ENCODE measurements around the gene ISM2.

The ISM2 gene

DNA sequence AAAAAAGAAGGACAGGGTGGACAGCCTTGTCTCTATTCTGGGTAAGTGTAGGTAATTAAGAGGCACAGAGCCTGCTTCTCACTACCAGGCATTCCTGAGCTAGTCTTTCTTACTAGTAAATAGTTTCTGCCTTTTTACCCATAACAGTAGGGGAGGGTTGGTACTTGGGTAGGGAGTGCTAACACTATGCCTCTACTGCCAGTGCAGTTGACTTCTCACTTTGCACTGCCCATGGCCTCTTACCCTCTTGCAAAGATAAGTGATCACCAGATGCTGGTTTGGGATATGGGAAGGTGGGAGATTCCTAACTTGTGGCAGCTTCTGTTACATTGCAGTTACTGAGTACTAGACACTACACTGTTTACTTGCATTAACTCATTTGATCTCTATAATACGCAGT, 29.1 kb downstream of the ISM2 start:
- Histone ChIP-seq H3K27me3 (ENCODE audit: insufficient read depth, low read depth, severe bottlenecking) (no peaks in the 10 kb centered on the region), H3K4me3 (ENCODE audit: low read depth, low read length) (no peak overlapping the region), H3K27ac (no peak overlapping the region), H3K9me3 (ENCODE audit: severe bottlenecking) (no peaks in the 10 kb centered on the region), H3K36me3 (peaks cover 48% of the 10 kb centered on the region)
- TF ChIP-seq, protein P1, sequence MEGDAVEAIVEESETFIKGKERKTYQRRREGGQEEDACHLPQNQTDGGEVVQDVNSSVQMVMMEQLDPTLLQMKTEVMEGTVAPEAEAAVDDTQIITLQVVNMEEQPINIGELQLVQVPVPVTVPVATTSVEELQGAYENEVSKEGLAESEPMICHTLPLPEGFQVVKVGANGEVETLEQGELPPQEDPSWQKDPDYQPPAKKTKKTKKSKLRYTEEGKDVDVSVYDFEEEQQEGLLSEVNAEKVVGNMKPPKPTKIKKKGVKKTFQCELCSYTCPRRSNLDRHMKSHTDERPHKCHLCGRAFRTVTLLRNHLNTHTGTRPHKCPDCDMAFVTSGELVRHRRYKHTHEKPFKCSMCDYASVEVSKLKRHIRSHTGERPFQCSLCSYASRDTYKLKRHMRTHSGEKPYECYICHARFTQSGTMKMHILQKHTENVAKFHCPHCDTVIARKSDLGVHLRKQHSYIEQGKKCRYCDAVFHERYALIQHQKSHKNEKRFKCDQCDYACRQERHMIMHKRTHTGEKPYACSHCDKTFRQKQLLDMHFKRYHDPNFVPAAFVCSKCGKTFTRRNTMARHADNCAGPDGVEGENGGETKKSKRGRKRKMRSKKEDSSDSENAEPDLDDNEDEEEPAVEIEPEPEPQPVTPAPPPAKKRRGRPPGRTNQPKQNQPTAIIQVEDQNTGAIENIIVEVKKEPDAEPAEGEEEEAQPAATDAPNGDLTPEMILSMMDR (IDR thresholded peaks at IDR 0.05; ENCODE audit: low read depth, low read length): no peak
- DNase-seq: no peak

DNA sequence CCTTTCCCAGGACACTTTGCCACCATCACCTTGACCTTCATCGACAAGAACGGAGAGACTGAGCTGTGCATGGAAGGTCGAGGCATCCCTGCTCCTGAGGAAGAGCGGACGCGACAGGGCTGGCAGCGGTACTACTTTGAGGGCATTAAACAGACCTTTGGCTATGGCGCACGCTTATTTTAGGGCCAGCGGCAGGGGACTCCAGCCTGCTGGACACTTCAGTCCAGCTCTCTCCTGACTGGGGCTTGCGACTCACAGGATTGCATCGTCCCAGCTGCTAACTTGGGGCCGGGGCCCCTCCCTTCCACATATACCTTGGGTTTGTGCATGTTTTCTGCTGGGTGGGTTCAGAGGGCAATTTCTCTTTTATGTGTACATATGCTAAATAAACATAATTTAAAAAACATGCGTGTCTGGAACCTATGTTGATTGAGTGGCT, 29.5 kb downstream of the ISM2 start:
- Histone ChIP-seq H3K27ac (no peak overlapping the region), H3K4me3 (ENCODE audit: low read depth, low read length) (no peak overlapping the region), H3K9me3 (ENCODE audit: severe bottlenecking) (no peaks in the 10 kb centered on the region), H3K36me3 (peaks cover 52% of the 10 kb centered on the region), H3K27me3 (ENCODE audit: insufficient read depth, low read depth, severe bottlenecking) (no peaks in the 10 kb centered on the region)
- no peak for DNase-seq
- TF ChIP-seq, protein P1 (IDR thresholded peaks at IDR 0.05; ENCODE audit: low read depth, low read length): no peak

DNA sequence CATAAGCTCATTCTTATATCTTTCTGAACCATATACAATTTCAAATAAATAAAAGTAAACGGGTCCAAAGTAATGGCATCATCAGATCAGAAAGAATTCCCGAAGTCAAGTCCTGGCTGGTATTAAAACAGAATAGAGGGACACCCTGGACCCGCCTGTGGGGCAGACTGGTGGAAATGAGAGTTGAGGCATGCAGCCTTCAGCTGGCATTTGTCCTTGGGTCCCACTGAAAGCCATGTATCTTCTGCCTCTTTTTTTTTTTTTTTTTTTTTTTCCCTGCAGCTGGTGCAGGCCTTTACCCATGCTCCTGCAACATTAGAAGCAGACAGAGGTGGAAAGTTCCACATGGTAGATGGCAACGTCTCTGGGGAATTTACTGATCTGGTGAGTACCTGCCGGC, 30.8 kb downstream of the ISM2 start:
- Histone ChIP-seq H3K27ac (no peak overlapping the region), H3K9me3 (ENCODE audit: severe bottlenecking) (no peaks in the 10 kb centered on the region), H3K4me3 (ENCODE audit: low read depth, low read length) (no peak overlapping the region), H3K27me3 (ENCODE audit: insufficient read depth, low read depth, severe bottlenecking) (no peaks in the 10 kb centered on the region), H3K36me3 (peaks cover 65% of the 10 kb centered on the region)
- TF ChIP-seq, protein P1 (IDR thresholded peaks at IDR 0.05; ENCODE audit: low read depth, low read length): no peak
- no peak for DNase-seq

DNA sequence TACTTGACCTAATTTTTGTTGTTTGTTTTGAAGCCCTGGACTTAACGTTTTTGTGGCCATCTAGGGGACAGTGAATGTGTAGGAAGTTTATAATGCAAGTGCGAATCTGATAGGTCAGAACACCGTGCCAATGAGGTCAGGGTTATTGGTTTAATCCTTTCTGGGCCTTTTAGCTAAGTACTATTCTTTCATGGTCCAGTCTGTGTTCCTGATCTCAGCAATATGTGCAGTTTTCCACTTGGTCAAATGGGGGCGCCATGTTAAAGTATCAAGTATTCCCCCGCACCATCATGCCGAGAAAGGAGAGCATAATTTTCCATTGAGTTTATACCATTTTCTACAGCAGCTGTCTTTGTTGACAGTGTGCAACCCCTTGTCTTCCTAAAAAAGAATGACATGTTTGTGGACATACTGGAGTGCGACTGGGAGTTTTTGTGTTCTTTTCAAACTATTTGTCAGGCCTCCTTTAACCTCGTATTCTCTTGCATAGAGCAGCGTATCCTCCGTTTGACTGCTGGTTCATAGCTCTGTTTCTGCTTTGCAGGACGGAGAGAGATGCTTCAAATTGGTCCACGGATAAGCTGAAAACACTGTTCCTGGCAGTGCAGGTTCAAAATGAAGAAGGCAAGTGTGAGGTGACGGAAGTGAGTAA, 39.4 kb downstream of the ISM2 start:
- Histone ChIP-seq H3K4me3 (ENCODE audit: low read depth, low read length) (peak overlapping the region; percentile 87), H3K27me3 (ENCODE audit: insufficient read depth, low read depth, severe bottlenecking) (no peaks in the 10 kb centered on the region), H3K9me3 (ENCODE audit: severe bottlenecking) (no peaks in the 10 kb centered on the region), H3K27ac (peak overlapping the region; percentile 97), H3K36me3 (peaks cover 48% of the 10 kb centered on the region)
- peak; percentile 81 for DNase-seq
- TF ChIP-seq, protein P1 (IDR thresholded peaks at IDR 0.05; ENCODE audit: low read depth, low read length): peak; percentile 62

DNA sequence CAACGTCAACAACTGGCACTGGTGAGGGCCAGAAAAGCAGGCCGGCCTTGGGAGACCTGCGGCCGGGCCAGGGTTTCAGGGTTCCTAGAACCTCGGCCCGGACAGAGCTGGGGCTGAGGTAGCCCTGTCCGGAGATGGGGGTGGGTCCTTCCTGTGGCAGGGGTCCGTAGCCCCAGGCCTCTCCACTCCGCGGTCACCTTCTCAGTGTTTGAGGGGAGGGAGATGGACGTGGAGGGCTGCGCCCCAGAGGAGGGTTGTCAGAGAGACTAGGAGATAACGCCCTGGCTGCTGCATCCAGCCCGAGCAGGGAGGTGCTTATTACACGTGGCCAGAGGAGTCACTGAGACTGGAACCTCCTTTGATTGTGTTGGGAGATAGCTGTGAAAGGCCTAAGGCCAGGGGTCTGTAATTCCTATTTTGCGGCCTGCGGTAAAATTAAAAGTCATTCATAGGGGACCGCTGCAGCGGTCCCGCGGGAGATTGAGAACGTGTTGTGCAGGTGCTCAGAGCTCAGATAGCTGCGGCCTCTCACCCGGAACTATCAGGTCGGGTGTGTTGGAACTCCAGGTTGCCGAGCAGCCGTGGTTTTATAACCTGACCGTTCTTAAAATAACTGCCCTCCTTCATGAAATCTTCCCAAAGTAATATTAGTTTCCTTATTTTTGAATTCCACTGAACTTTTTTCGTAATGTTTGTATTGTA, 40.2 kb downstream of the ISM2 start:
- no peaks in the 10 kb centered on the region for H3K27me3 ChIP-seq (ENCODE audit: insufficient read depth, low read depth, severe bottlenecking)
- peak overlapping the region; percentile 87 for H3K4me3 ChIP-seq (ENCODE audit: low read depth, low read length)
- H3K36me3 ChIP-seq: peaks cover 40% of the 10 kb centered on the region
- peak overlapping the region; percentile 97 for H3K27ac ChIP-seq
- TF ChIP-seq, protein P1 (IDR thresholded peaks at IDR 0.05; ENCODE audit: low read depth, low read length): no peak
- H3K9me3 ChIP-seq (ENCODE audit: severe bottlenecking): no peaks in the 10 kb centered on the region
- peak; percentile 43 for DNase-seq

Measured in WERI-Rb-1 (cell line).